ENCODE results near the gene ADAMTS1.

Gene ADAMTS1

GRCh38 chr21:26844258-26845065 lies 747 bp downstream of the ADAMTS1 start:
- no peak for DNase-seq

DNA sequence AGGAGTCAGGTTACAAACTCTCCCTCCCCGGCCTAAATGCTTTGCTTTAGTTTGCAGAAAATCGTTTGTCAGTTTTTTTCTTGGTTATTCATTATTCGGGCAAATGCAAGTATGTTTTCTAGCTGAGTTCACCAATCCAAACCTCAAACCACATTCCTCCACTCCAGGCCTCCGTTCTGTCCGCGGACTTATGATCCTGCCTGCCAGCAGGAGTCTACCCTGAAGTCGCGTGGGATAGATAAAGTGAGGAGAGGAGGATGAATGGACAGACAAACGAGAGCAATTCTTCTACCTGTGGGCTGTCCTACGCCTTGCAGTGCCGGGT lies 1.3 kb downstream of the ADAMTS1 start:
- no peak for DNase-seq

DNA sequence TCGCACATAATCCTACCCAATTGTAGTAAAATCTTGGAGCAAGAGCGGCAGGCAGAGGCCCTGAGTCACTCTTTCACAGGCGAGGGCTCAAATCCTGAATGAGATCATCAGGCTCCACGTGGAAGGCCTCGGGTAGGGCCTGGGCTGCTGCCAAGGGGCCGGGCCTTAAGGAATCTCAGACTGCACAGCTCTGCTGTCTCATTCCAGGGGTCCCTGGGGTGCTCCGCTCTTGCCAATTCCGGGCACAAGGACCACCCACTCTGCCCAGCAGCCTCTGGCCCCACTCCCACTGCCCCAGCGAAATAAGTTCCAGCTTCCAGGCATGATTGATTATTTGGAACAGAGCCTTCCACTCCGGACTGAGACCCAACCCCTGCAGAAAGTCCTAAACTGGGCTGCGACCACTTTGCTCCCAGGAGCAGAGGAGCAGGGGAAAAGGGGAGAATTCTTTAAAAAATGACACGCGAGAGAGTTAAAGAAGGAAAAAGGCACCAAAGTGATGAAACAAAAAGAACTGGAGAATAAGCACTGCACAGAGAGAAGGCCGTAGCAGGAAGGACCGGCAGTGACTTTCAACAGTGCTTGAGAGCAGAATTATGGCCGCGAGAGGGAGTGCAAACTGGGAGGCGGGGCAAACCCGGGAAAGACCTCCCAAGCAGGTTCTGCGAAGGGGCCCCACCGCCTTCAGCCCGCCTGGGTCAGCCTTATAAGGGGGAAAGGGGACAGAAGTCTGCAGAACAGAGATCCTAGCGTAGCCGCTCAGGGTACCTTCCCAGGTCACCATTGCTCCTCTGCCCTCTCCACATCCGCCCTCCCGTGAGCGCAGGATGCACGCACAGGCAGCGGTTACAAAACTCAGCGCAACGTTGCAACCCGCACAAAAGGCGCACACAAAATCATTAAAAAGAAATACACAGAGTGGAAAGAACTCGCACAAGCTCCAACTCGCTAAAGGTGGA lies 2.0 kb downstream of the ADAMTS1 start:
- DNase-seq = peak; percentile 28

DNA sequence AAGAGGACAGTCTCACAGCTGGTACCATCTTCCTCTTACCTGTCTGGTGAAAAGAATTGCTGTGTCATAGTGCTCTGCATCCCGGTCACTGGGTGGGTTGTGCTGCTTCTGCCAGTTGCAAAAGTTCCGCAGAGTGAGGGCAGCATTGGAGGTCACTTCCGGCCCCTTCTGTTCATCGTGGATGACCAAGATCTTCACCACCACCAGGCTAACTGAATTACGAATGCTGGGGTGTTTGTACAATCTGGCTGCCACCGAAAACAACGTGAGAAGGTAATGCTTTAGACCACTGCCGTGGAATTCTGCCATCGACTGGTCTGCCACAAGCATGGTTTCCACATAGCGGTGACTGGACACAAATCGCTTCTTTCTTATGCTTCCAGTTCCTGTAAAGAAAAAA lies 2.9 kb downstream of the ADAMTS1 start:
- no peak for DNase-seq

GRCh38 chr21:26840912-26841311 lies 4.3 kb downstream of the ADAMTS1 start:
- DNase-seq = no peak

GRCh38 chr21:26840201-26840600 lies 5.0 kb downstream of the ADAMTS1 start:
- peak; percentile 36 for DNase-seq

DNA sequence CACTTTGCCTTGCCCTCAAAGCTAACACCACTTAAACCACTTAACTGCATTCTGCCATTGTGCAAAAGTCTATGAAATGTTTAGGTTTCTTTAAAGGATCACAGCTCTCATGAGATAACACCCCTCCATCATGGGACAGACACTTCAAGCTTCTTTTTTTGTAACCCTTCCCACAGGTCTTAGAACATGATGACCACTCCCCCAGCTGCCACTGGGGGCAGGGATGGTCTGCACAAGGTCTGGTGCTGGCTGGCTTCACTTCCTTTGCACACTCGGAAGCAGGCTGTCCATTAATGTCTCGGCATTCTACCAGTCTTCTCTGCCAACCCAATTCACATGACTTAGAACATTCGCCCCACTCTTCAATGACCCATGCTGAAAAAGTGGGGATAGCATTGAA lies 7.7 kb downstream of the ADAMTS1 start:
- no peak for DNase-seq

GRCh38 chr21:26836528-26836927 lies 8.7 kb downstream of the ADAMTS1 start:
- no peak for DNase-seq

DNA sequence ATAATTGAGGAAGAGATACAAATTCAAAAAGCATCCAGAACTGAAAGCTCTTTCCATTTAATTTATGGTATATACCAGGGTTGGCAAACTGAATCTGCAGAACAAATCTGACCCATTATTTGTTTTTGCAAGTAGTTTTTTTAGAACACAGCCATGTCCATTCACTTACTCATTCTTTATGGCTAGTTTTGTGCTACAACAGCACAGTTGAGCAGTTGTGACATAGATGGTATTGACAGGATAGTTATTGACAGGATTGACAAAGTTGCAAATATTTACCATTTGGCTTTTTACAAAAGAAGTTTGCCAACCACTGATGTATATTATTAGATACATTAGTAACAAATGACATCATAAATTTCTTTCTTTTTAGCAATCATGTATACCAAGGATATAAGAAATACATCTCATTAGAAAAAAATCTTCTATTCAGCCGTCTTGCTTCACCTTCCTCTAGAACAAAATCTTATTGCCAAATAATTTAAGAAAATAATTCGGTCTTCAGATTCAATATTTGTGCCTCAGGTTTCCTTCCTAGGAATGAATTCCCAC lies 9.4 kb downstream of the ADAMTS1 start:
- no peak for DNase-seq

- DNase-seq = no peak
These were observed 10.0 kb downstream of the ADAMTS1 start for GRCh38 chr21:26835027-26835713.

- no peak for DNase-seq
These were observed 10.9 kb downstream of the ADAMTS1 start for GRCh38 chr21:26834181-26834905.

DNA sequence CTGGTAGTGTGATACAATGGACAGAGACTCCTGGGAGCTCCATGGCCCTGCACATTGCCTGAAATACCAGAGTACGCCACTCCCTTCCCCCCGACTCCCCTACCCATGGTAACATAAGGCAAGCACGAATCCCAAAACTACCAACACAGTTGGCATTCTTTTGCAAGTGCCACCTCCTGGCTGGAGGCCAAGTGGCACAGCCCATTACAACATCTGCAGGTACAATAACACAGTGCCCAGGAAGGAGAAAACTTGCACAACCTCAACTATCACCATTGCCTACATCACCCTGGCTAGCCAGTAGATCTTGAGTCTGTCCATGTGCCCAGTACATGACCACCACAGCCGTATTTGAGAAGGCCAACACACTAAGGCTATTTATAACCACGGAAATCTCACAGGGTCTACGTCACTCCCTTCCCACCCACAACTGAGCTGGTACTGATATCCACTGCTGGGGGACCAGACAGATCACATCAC lies 11.7 kb downstream of the ADAMTS1 start:
- no peak for DNase-seq

DNA sequence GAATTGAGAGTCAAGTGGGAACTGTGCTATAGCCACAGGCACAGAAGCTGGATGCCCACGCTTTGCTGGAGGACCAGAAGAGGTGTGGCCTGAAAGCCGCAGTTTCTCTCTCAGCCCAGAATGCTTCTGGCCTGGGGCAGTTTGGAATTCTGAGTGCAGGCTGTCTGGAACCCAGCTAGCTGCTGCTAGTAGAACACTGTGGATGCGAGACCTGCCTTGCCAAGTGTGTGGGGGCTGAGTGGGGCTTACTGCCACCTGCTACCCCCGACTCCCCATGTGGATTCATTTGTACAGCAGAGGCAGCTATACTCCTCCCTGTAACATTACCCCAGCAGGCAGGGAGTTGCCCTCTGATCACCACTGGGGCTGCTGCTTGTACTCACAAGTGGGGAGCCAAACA lies 12.2 kb downstream of the ADAMTS1 start:
- no peak for DNase-seq

DNA sequence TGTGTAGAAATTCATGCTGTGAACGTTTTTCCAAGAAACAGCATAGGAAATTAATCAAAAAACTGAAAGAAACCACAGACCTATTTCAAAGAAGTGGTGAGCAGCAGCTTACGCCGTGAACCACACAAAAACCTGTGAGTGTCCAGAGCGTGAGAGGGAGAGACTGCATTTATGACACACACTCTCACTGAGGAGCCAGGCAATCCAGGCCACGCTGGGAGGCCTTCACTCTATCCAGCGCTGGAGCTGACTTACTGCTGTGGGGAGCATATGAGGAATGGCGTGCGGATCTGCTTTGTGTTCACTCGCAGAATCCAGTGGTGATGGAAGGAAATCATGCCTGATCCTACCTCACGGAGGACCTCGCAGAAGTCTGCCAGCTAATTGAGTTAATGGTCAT lies 12.7 kb downstream of the ADAMTS1 start:
- DNase-seq = no peak

DNA sequence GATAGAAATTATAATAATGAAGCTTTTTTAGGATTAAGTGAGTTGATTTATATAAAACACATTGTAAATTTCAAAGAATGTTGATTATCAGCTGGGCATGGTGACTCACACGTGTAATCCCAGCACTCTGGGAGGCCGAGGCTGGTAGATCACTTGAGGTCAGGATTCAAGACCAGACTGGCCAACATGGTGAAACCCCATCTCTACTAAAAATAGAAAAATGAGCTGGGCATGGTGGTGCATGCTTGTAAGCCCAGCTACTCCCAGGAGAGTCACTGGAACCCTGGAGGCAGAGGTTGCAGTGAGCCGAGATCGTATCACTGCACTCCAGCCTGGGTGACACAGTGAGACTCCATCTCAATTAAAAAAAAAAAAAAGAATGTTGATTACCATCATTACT lies 18.4 kb downstream of the ADAMTS1 start:
- no peak for DNase-seq

DNA sequence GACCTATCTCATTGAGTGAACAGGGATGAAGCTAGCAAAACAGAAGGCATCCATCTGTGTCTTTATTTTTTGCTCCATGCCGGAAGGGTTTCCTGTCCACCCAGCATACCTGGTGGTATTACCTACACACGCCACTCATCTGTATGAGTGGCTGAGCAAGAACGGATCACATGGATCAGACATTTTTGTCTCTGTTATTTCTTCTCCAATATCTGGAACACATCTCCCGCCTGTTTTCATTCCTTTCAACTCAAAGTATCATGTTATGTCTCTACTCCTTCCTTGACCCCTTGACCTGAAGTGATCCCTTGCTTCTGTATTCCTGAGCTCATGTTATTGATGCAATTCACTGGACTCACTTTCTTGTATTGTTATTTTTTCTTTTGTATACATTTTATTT lies 24.7 kb downstream of the ADAMTS1 start:
- DNase-seq = no peak

- DNase-seq = no peak
These were observed 25.4 kb downstream of the ADAMTS1 start for GRCh38 chr21:26819740-26820324.

DNA sequence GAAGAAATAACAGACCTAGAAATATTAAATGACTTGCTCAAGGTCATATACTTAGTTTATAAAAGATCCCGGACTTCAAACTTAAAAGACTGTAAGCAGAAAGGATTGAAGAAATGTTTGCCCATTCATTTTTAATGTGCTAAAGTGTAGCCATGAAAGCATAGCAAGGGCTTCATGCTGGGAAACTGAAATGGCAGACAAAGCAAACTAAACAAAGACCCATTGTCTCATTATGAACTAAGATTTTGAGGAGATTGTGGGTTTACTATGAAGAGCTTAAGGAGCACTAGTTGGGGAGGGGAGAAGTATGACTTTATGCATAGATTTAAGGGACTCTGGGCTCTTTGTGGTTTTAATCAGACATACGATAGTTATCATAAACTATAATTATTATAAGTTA lies 26.3 kb downstream of the ADAMTS1 start:
- no peak for DNase-seq

DNA sequence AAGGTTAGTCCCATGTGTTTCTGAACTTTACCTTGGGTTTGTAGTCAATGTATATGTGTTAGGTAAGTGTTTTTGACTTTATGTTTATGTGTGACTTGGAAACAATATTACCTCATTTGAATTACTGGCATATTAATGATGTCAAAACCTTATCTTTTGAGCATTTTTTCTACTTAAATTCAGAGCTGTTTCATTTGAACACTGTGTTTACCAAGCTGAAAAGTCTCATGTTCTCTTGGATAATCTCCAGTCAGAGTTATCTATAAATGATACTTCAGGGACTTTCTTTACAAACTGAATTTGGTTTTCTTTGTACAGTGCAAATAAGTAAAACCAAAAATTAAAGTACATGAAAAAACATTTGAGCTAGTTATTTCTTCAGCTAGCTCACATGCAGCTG lies 30.0 kb downstream of the ADAMTS1 start:
- DNase-seq = no peak

GRCh38 chr21:26814386-26814785 lies 30.8 kb downstream of the ADAMTS1 start:
- DNase-seq = no peak

DNA sequence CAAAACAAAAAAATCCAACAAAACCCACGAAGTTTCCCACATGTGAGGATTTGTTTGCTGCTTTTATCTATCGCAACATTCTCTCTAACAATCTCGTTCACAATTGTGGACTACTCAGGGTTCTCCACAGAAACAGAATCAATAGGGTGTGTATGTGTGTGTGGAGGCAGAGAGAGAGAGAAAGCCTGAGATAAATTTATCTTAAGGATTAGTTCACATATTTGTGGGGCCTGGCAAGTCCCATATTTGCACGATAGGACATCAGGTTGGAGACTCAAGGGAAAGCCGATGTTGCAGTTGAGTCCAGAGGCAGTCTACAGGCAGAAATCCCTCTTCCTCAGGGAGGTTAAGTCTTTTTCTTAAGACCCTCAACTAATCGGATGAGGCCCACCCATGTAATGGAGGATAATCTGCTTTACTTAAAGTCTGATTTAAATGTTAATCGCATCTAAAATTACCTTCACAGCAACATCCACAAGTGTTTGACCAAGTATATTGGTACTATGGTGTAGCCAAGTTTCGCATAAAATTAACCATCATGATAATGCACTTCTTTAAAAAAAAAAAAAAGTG lies 31.7 kb downstream of the ADAMTS1 start:
- DNase-seq = no peak

GRCh38 chr21:26812173-26812572 lies 33.0 kb downstream of the ADAMTS1 start:
- no peak for DNase-seq
